Endothelial cell of umbilical vein (primary cell): ENCODE measurements around the gene KLHDC1. TPM values are rescaled to one million over a fixed set of nuclear protein-coding genes. Genes with fewer than 3 reads are reported as not detected.
"Not testable (repeated sequence)": the region's sequence is repeated elsewhere in the genome, so short reads cannot be mapped to it uniquely, and the experiment has no call there.

Experiments used
- BruUV-seq: library from RNA; stranded (reverse); fragments of 400-500 nt; replicated peaks from 2 replicates; lab custom pipeline; 2021; lab: Mats Ljungman, UMichigan
- CTCF ChIA-PET: fragments of 300-600, 350-600 bp; sonication (Branson Sonifier 250); formaldehyde crosslinking; loops from one replicate; lab custom pipeline; 2021; ENCODE audit warnings: antibody characterized with exemption, inconsistent platforms; lab: Charles Lee
- POLR2A ChIA-PET: fragments of 300-600, 350-600 bp; sonication (Branson Sonifier 250); formaldehyde crosslinking; loops from one replicate; lab custom pipeline; 2021; ENCODE audit warnings: antibody characterized with exemption, inconsistent platforms; lab: Charles Lee
- DNase-seq: peaks from one replicate; pipeline ENCODE4 v3.0.0-alpha.2; 2011; ENCODE audit warnings: low read depth, low spot score
- FAIRE-seq: peaks from 2 replicates; lab custom pipeline; 2011; peaks lifted over from hg19 to GRCh38; lab: Jason Lieb, UNC
- H2AFZ ChIP-seq: 2 replicates; pipeline ENCODE4 v1.6.0; 2012; ENCODE audit warnings: low read depth, low read length, control low read depth, inconsistent platforms
- H3K27ac ChIP-seq: 2 replicates; pipeline ENCODE4 v1.5.1; 2011; ENCODE audit warnings: low read depth, mild to moderate bottlenecking, control low read depth, low read length, moderate library complexity; ENCODE audit not compliant: insufficient read depth
- H3K27me3 ChIP-seq, 2 experiments: 2 replicates each; pipeline versions ENCODE4 v1.6.0 to v1.6.1; 2011; ENCODE audit warnings: low read length in 2 of 2, mixed read lengths in 1 of 2; ENCODE audit not compliant: control insufficient read depth in 2 of 2, insufficient read depth in 2 of 2
- H3K36me3 ChIP-seq, 2 experiments: 2 replicates in 1 of 2; 3 replicates in 1 of 2; pipeline ENCODE4 v1.5.1; 2011; ENCODE audit warnings: low read length in 2 of 2, mild to moderate bottlenecking in 1 of 2, moderate library complexity in 1 of 2; ENCODE audit not compliant: control insufficient read depth in 2 of 2, insufficient read depth in 2 of 2; ENCODE audit errors: extremely low read depth in 1 of 2
- H3K4me1 ChIP-seq: 3 replicates; pipeline ENCODE4 v1.5.1; 2011; ENCODE audit warnings: mild to moderate bottlenecking, low read length; ENCODE audit not compliant: control insufficient read depth, insufficient read depth; ENCODE audit errors: extremely low read depth
- H3K4me2 ChIP-seq: 2 replicates; pipeline ENCODE4 v1.6.1; 2011; ENCODE audit warnings: low read length, control low read depth, mixed read lengths; ENCODE audit not compliant: insufficient read depth
- H3K4me3 ChIP-seq, 3 experiments: fragments of 200-600 bp in 1 of 3; sonication (generic), shearing (Covaris generic) in 1 of 3; replicated peaks in 1 of 3; 2 replicates each; pipeline ENCODE4 v1.5.1; 2011 to 2016; ENCODE audit warnings: control low read depth in 3 of 3, low read length in 3 of 3, mild to moderate bottlenecking in 2 of 3, inconsistent platforms in 1 of 3, low read depth in 1 of 3, moderate library complexity in 1 of 3; ENCODE audit not compliant: insufficient read depth in 1 of 3
- H3K79me2 ChIP-seq: 2 replicates; pipeline ENCODE4 v1.6.0; 2012; ENCODE audit warnings: low read length, inconsistent platforms; ENCODE audit not compliant: control insufficient read depth, insufficient read depth
- H3K9ac ChIP-seq: replicated peaks from 2 replicates; pipeline ENCODE3; 2011; ENCODE audit warnings: low read length, control low read depth; ENCODE audit not compliant: insufficient read depth; ENCODE audit errors: extremely low read depth
- H3K9me1 ChIP-seq: replicated peaks from 3 replicates; pipeline ENCODE4 v1.6.0; 2011; ENCODE audit warnings: mild to moderate bottlenecking, low read length; ENCODE audit not compliant: control insufficient read depth, insufficient read depth; ENCODE audit errors: extremely low read depth
- H3K9me3 ChIP-seq: replicated peaks from 2 replicates; pipeline ENCODE4 v1.5.1; 2012; ENCODE audit warnings: low read length, inconsistent platforms; ENCODE audit not compliant: control insufficient read depth, insufficient read depth
- H4K20me1 ChIP-seq: replicated peaks from 2 replicates; pipeline ENCODE3; 2011; ENCODE audit warnings: mild to moderate bottlenecking, low read length; ENCODE audit not compliant: control insufficient read depth, insufficient read depth; ENCODE audit errors: extremely low read depth
- EZH2 ChIP-seq: IDR thresholded peaks from 2 replicates; pipeline ENCODE4 v1.6.1; 2012; ENCODE audit warnings: borderline replicate concordance, low read depth, mild to moderate bottlenecking, moderate library complexity, low read length, inconsistent platforms; ENCODE audit not compliant: severe bottlenecking
- dilution Hi-C: fragments of 300-500 bp; cut with MboI; formaldehyde crosslinking; loops from one replicate; pipeline ENCODE4 v1.15.0; 2019; ENCODE audit warnings: low sequenced_read_pairs; ENCODE audit not compliant: extremely low pct_ligation_motif_present
- intact Hi-C: fragments of 100-400 bp; cut with micrococcal nuclease; formaldehyde crosslinking; loops from one replicate; pipeline ENCODE4 v1.10.0; 2022
- polyA plus RNA-seq, 4 experiments: library from polyadenylated mRNA; depleted of rRNA in 3 of 4; stranded (reverse) in 3 of 4; unstranded in 1 of 4; fragments of >200 nt; gene quantifications; 2 replicates each; pipeline versions ENCODE4 v1.2.1 to v1.2.3, GENCODE V29; 2011 to 2012; ENCODE audit warnings: missing spikeins in 1 of 4
- total RNA-seq: library from RNA; stranded (reverse); gene quantifications from 2 replicates; pipeline ENCODE4 v1.2.3, GENCODE V29; 2021

The KLHDC1 gene
- total and polyA plus RNA-seq, 2 donors (not counting 3 experiments of a cell fraction or from before 2014, with no cell fraction given), result 0.77 to 1.2 TPM

GRCh38 chr14:49720744-49721143, 27.8 kb downstream of the KLHDC1 start:
- Histone ChIP-seq H3K79me2 (no peaks in the 10 kb centered on the region), H4K20me1 (no peaks in the 10 kb centered on the region), H3K4me3 (no peak overlapping the region), H3K9me3 (no peaks in the 10 kb centered on the region), H3K4me2 (no peak overlapping the region), H2AFZ (no peak overlapping the region), H3K9me1 (no peaks in the 10 kb centered on the region), H3K4me1 (no peaks in the 10 kb centered on the region), H3K27me3 (no peaks in the 10 kb centered on the region), H3K9ac (no peak overlapping the region), H3K36me3 (no peaks in the 10 kb centered on the region), H3K27ac (no peak overlapping the region)
- dilution Hi-C loops (no loop called here), intact Hi-C loops (no loop called here)
- DNase-seq, result no peak
- FAIRE-seq, result no peak
- POLR2A ChIA-PET, result no interaction called here
- CTCF ChIA-PET, result no interaction called here
- no peak for TF ChIP-seq EZH2
- BruUV-seq, result no TSS peak

GRCh38 chr14:49721733-49722435, 29.0 kb downstream of the KLHDC1 start:
- POLR2A ChIA-PET, H2AFZ ChIP-seq, H3K9ac ChIP-seq, H3K9me3 ChIP-seq, H3K4me3 ChIP-seq, CTCF ChIA-PET, H3K4me2 ChIP-seq, intact Hi-C loops, H3K36me3 ChIP-seq, dilution Hi-C loops, H3K27ac ChIP-seq, FAIRE-seq, H3K27me3 ChIP-seq, H3K9me1 ChIP-seq, H3K4me1 ChIP-seq, H3K79me2 ChIP-seq, DNase-seq, BruUV-seq, H4K20me1 ChIP-seq: not testable (repeated sequence)
